ENCODE results near the gene AMPD3. TPM values are rescaled to one million over a fixed set of nuclear protein-coding genes. Genes with fewer than 3 reads are reported as not detected.

The AMPD3 gene
- total RNA-seq, 2 experiments from 2014 or later = 31.1 to 34.2 TPM

DNA sequence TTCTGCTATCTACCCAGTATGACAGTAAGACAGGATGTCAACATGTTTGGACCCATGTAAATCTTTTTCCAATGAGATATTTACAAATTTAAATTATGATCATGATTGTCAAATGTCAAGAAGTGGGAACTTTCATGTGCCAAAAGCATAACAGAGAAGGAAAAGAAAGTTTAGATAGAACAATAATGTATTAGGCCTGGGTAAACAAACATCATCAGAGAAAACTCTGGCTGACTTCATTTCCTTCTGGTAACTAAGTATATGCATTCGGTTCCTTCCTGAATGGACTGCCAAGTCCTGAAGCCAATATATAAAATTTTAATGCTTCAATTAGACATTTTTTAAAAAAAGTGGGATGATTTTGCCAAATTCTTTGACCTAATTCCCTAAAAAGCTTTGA, 69.4 kb downstream of the AMPD3 start:
- DNase-seq = no peak
- POLR2A ChIA-PET = no interaction called here
- TF ChIP-seq, protein P1, sequence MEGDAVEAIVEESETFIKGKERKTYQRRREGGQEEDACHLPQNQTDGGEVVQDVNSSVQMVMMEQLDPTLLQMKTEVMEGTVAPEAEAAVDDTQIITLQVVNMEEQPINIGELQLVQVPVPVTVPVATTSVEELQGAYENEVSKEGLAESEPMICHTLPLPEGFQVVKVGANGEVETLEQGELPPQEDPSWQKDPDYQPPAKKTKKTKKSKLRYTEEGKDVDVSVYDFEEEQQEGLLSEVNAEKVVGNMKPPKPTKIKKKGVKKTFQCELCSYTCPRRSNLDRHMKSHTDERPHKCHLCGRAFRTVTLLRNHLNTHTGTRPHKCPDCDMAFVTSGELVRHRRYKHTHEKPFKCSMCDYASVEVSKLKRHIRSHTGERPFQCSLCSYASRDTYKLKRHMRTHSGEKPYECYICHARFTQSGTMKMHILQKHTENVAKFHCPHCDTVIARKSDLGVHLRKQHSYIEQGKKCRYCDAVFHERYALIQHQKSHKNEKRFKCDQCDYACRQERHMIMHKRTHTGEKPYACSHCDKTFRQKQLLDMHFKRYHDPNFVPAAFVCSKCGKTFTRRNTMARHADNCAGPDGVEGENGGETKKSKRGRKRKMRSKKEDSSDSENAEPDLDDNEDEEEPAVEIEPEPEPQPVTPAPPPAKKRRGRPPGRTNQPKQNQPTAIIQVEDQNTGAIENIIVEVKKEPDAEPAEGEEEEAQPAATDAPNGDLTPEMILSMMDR (IDR thresholded peaks at IDR 0.05) = no peak
- Mint-ChIP-seq H3K27me3 (no peaks in the 10 kb centered on the region), H3K4me3 (no peak overlapping the region), H3K4me1 (ENCODE audit: low read depth) (peaks cover 20% of the 10 kb centered on the region), H3K36me3 (ENCODE audit: low read depth) (peaks cover 28% of the 10 kb centered on the region), H3K27ac (no peak overlapping the region), H3K9me3 (no peaks in the 10 kb centered on the region)
- CTCF ChIA-PET = no interaction called here
- no peak for ATAC-seq
- intact Hi-C loops (cut with micrococcal nuclease) = loop anchor here (10.0 kb wide), 2 partner anchors 110 to 210 kb away; no protein-coding TSS in a partner anchor

DNA sequence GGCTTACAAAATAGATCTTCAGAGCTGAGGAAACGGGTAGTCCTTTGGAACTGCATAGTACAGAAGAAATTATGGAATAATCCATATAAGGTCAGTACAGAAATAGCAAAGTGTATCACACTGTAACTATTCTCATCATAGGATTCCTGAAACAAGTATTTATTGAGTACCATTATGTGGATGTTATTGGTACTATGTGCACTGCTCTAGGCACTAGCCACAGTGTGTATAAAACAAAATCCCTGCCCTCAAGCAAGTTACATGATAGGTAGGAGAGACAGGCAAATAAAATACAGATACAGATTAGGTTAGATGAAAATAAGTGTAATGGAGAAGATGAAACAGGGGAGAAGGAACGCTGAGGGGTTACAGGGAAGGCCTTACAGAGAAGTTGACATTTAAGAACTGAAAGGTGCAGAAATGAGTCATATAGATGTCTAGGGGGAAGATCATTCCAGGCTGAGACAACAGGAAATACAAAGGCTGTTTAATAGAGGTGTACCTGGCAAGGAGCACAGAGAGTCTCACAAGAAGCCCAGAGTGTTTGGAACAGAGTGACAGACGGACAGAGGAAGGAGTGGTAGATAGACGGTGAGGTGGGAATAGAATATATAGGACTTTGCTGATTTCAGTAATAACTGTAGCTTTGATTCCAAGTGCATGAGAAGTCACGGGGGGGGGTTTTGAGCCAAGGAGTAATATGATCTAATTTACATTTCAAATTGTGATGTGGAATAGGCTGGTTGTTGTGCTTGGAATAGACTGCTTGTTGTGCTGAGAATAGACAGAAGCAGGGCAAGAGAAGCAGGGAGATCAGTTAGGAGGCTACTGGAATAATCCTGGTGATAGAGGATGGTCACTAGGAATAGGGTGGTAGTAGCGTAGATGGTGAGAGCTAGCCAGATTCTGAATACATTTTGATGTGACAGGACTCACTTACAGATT, 72.2 kb downstream of the AMPD3 start:
- Mint-ChIP-seq H3K36me3 (ENCODE audit: low read depth) (peaks cover 18% of the 10 kb centered on the region), H3K9me3 (no peaks in the 10 kb centered on the region), H3K27ac (peak overlapping the region; percentile 80), H3K4me1 (ENCODE audit: low read depth) (peaks cover 20% of the 10 kb centered on the region), H3K4me3 (peak overlapping the region; percentile 3), H3K27me3 (no peaks in the 10 kb centered on the region)
- POLR2A ChIA-PET = interaction anchor here (0.6 to 1.0 kb wide), 3 partner anchors 17 to 160 kb away, joined by 3 read pairs; no protein-coding TSS in a partner anchor
- intact Hi-C loops (cut with micrococcal nuclease) = loop anchor here (10.0 kb wide), 2 partner anchors 112 to 208 kb away; no protein-coding TSS in a partner anchor
- ATAC-seq = peak; percentile 97
- peak; percentile 15 for DNase-seq
- CTCF ChIA-PET = interaction anchor here (1.0 to 3.8 kb wide), 2 partner anchors 10 to 14 kb away, joined by 3 to 28 read pairs; partner anchors contain the start of gene RNF141
- TF ChIP-seq, protein P1 (IDR thresholded peaks at IDR 0.05) = no peak

DNA sequence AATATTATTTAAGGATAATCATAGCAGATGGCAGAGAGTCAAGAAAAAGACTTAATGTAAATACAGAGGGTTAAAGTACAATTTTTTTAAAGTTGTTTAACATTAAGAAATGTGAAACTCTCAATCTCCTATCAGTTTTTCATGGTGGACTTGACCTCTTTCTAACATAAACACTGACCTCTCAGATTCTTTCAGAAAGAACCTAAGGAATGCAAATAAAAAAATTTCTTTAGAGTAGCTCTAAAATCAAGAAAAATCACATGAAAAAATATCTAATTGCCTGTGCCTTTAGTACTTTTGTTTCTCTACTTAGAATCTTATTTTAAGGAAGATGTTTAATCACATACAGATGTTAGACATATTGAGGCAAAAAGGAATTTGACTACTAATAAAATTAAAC, 73.1 kb downstream of the AMPD3 start:
- ATAC-seq (no peak), DNase-seq (no peak)
- Mint-ChIP-seq H3K36me3 (ENCODE audit: low read depth) (peaks cover 17% of the 10 kb centered on the region), H3K27ac (no peak overlapping the region), H3K9me3 (no peaks in the 10 kb centered on the region), H3K4me3 (no peak overlapping the region), H3K27me3 (no peaks in the 10 kb centered on the region), H3K4me1 (ENCODE audit: low read depth) (peaks cover 20% of the 10 kb centered on the region)
- intact Hi-C loops (cut with micrococcal nuclease) = loop anchor here (10.0 kb wide), 2 partner anchors 113 to 207 kb away; no protein-coding TSS in a partner anchor
- TF ChIP-seq, protein P1 (IDR thresholded peaks at IDR 0.05) = no peak
- POLR2A ChIA-PET = interaction anchor here (1.0 kb wide), 1 partner anchor 91 kb away, joined by 3 read pairs; no protein-coding TSS in a partner anchor
- CTCF ChIA-PET = interaction anchor here (1.0 to 3.8 kb wide), 3 partner anchors 11 to 126 kb away, joined by 3 to 28 read pairs (median 3); partner anchors contain the start of gene RNF141

DNA sequence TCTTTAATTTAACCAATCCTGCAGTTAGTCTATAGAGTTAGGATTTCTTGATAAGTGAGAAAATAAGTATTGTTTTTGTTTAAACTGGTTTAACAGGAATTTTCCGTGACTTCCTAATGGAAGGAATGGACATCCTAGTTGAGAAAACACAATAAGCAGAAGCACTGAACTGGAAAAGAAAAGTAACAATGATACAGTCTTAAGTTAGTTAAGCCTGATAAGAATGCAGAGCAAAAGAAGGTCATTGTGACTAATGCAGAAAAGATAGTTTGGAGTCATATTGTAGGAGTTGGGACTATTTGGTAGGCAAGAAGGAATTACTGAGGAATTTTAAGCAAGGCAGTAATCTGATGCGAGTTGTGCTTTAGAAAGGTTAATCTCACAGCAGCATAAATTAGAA, 74.2 kb downstream of the AMPD3 start:
- no peak for DNase-seq

More for the DNA sequence above, 74.2 kb downstream of the AMPD3 start:
- Mint-ChIP-seq H3K4me3 (no peak overlapping the region), H3K27ac (no peak overlapping the region), H3K27me3 (no peaks in the 10 kb centered on the region), H3K36me3 (ENCODE audit: low read depth) (peaks cover 15% of the 10 kb centered on the region), H3K4me1 (ENCODE audit: low read depth) (peaks cover 20% of the 10 kb centered on the region), H3K9me3 (no peaks in the 10 kb centered on the region)
- TF ChIP-seq, protein P1 (IDR thresholded peaks at IDR 0.05) = no peak
- POLR2A ChIA-PET = no interaction called here
- intact Hi-C loops (cut with micrococcal nuclease) = loop anchor here (10.0 kb wide), 2 partner anchors 114 to 206 kb away; no protein-coding TSS in a partner anchor
- CTCF ChIA-PET = interaction anchor here (3.8 kb wide), 1 partner anchor 12 kb away, joined by 28 read pairs; the partner anchor contains the start of gene RNF141
- ATAC-seq = no peak
